HL-60/S4 treated with phorbol 12-myristate 13-acetate at 8.2 ng/mL for 4 days and 3 days (cell line): Measurements from ENCODE around the gene FSTL4.

ENCODE experiments used
- in situ Hi-C: fragments of 300-500 bp; cut with MboI; formaldehyde crosslinking; loops from 2 replicates; pipeline ENCODE4 v1.15.0; 2022; ENCODE audit warnings: low sequenced_read_pairs

The FSTL4 gene

GRCh38 chr5:133373121-133373870 lies 239.0 kb downstream of the FSTL4 start:
- in situ Hi-C loops = no loop called here

- in situ Hi-C loops = no loop called here
These were observed 239.9 kb downstream of the FSTL4 start for GRCh38 chr5:133372293-133372937.

GRCh38 chr5:133371371-133372155 lies 240.8 kb downstream of the FSTL4 start:
- in situ Hi-C loops = no loop called here

- in situ Hi-C loops = no loop called here
These were observed 241.4 kb downstream of the FSTL4 start for GRCh38 chr5:133370904-133371303.

GRCh38 chr5:133370036-133370831 lies 242.1 kb downstream of the FSTL4 start:
- in situ Hi-C loops = no loop called here

- in situ Hi-C loops = no loop called here
These were observed 243.2 kb downstream of the FSTL4 start for GRCh38 chr5:133368916-133369783.

GRCh38 chr5:133367984-133368383 lies 244.4 kb downstream of the FSTL4 start:
- in situ Hi-C loops = no loop called here

GRCh38 chr5:133367071-133367786 lies 245.1 kb downstream of the FSTL4 start:
- in situ Hi-C loops = no loop called here

GRCh38 chr5:133366438-133366837 lies 245.9 kb downstream of the FSTL4 start:
- in situ Hi-C loops = no loop called here

GRCh38 chr5:133365738-133366137 lies 246.6 kb downstream of the FSTL4 start:
- in situ Hi-C loops = no loop called here

GRCh38 chr5:133364936-133365707 lies 247.2 kb downstream of the FSTL4 start:
- in situ Hi-C loops = no loop called here

GRCh38 chr5:133363807-133364587 lies 248.3 kb downstream of the FSTL4 start:
- in situ Hi-C loops = no loop called here

- in situ Hi-C loops = no loop called here
These were observed 249.9 kb downstream of the FSTL4 start for GRCh38 chr5:133362438-133362837.

- in situ Hi-C loops = no loop called here
These were observed 250.4 kb downstream of the FSTL4 start for GRCh38 chr5:133361922-133362321.

- in situ Hi-C loops = no loop called here
These were observed 251.5 kb downstream of the FSTL4 start for GRCh38 chr5:133360693-133361472.

GRCh38 chr5:133359861-133360260 lies 252.5 kb downstream of the FSTL4 start:
- in situ Hi-C loops = no loop called here

- in situ Hi-C loops = no loop called here
These were observed 254.1 kb downstream of the FSTL4 start for GRCh38 chr5:133358271-133358670.
